HepG2 (cell line): ENCODE measurements around the gene SP5. TPM values are rescaled to one million over a fixed set of nuclear protein-coding genes. Genes with fewer than 3 reads are reported as not detected.

Experiments used
- CEBPB ChIP-seq: IDR thresholded peaks from 2 replicates; pipeline ENCODE4 v1.6.1; 2011; ENCODE audit warnings: low read depth, low read length, improper control_type of control experiment, borderline replicate concordance
- CEBPG ChIP-seq: IDR thresholded peaks from 2 replicates; pipeline ENCODE4 v1.6.1; 2016
- HMGA1 ChIP-seq: sonication (generic); formaldehyde crosslinking; conservative IDR thresholded peaks from 2 replicates; pipeline ENCODE4 v1.4.0; 2020; ENCODE audit warnings: missing genetic modification reagents
- NFYB ChIP-seq: sonication (generic); formaldehyde crosslinking; IDR thresholded peaks from 2 replicates; pipeline ENCODE4 v1.4.0; 2020; ENCODE audit warnings: missing genetic modification reagents
- RAD21 ChIP-seq: fragments of 450-650 bp; formaldehyde crosslinking; IDR thresholded peaks from 2 replicates; pipeline ENCODE4 v1.5.0; 2020; ENCODE audit warnings: mild to moderate bottlenecking
- SMC3 ChIP-seq: IDR thresholded peaks from 2 replicates; pipeline ENCODE4 v1.6.1; 2011; ENCODE audit warnings: low read length, improper control_type of control experiment
- SNRNP70 ChIP-seq: fragments of 200-400 bp; formaldehyde crosslinking; IDR thresholded peaks from 2 replicates; pipeline ENCODE4 v1.6.1; 2017; ENCODE audit warnings: mild to moderate bottlenecking, low read depth, low read length, moderate library complexity
- SYNCRIP ChIP-seq: fragments of 200-400 bp; formaldehyde crosslinking; IDR thresholded peaks from 2 replicates; pipeline ENCODE4 v1.6.1; 2018; ENCODE audit warnings: mild to moderate bottlenecking, low read depth, low read length; ENCODE audit not compliant: insufficient read depth
- ZBTB3 ChIP-seq: sonication (generic); formaldehyde crosslinking; IDR thresholded peaks from 2 replicates; pipeline ENCODE4 v1.4.0; 2020; ENCODE audit warnings: low read depth, mild to moderate bottlenecking, moderate library complexity, missing genetic modification reagents, borderline replicate concordance
- ZKSCAN1 ChIP-seq: fragments of 150-350 bp; IDR thresholded peaks from 2 replicates; pipeline ENCODE4 v1.6.1; 2014; ENCODE audit warnings: low read length
- ZNF598 ChIP-seq: sonication (generic); formaldehyde crosslinking; IDR thresholded peaks from 2 replicates; pipeline ENCODE4 v1.5.1; 2020; ENCODE audit warnings: mild to moderate bottlenecking, missing genetic modification reagents, borderline replicate concordance
- ZNF614 ChIP-seq: IDR thresholded peaks from 2 replicates; pipeline ENCODE4 v1.6.1; 2018; ENCODE audit warnings: missing biosample characterization, missing genetic modification reagents, inconsistent platforms, borderline replicate concordance
- ZNF616 ChIP-seq: sonication (generic); formaldehyde crosslinking; IDR thresholded peaks from 2 replicates; pipeline ENCODE4 v1.5.0; 2020; ENCODE audit warnings: low read depth, mild to moderate bottlenecking, missing genetic modification reagents
- ZNF792 ChIP-seq: IDR thresholded peaks from 2 replicates; pipeline ENCODE4 v1.6.1; 2016
- ZNF879 ChIP-seq: sonication (generic); formaldehyde crosslinking; IDR thresholded peaks from 2 replicates; pipeline ENCODE4 v1.8.1; 2023; ENCODE audit warnings: missing genetic modification reagents
- polyA plus RNA-seq, 8 experiments: library from polyadenylated mRNA; depleted of rRNA in 3 of 8; stranded (reverse) in 7 of 8; unstranded in 1 of 8; fragments of >200 nt; fragmentation: Illumina TruSeq in 4 of 8; extraction: Trizol in 4 of 8; gene quantifications; 2 replicates each; pipeline versions ENCODE4 v1.2.1 to v1.2.3, GENCODE V29; 2011 to 2016; ENCODE audit warnings: low read depth in 4 of 8, missing spikeins in 1 of 8, mixed read lengths in 1 of 8; ENCODE audit not compliant: insufficient read depth in 1 of 8
- total RNA-seq, 5 experiments: library from RNA; depleted of rRNA; stranded (reverse); fragments of >200 nt; fragmentation: Illumina TruSeq; extraction: Trizol; gene quantifications; 2 replicates each; pipeline ENCODE4 v1.2.3, GENCODE V29; 2016; ENCODE audit warnings: low read depth in 1 of 5
- TF ChIP-seq, protein P1 (sequence below): sonication (generic); formaldehyde crosslinking; IDR thresholded peaks from 2 replicates; pipeline ENCODE4 v1.5.0; 2020; ENCODE audit warnings: missing genetic modification reagents
- TF ChIP-seq, protein P2 (sequence below): sonication (generic); formaldehyde crosslinking; conservative IDR thresholded peaks from 2 replicates; pipeline ENCODE4 v1.4.0; 2020; ENCODE audit warnings: missing genetic modification reagents
- TF ChIP-seq, protein P3 (sequence below): sonication (generic); formaldehyde crosslinking; IDR thresholded peaks from 2 replicates; pipeline ENCODE4 v1.5.1; 2020; ENCODE audit warnings: missing genetic modification reagents, mild to moderate bottlenecking, borderline replicate concordance
- TF ChIP-seq, protein P4 (sequence below): sonication (generic); formaldehyde crosslinking; IDR thresholded peaks from 2 replicates; pipeline ENCODE4 v1.4.0; 2020; ENCODE audit warnings: low read depth, mild to moderate bottlenecking, missing genetic modification reagents
- TF ChIP-seq, protein P5 (sequence below): sonication (generic); formaldehyde crosslinking; IDR thresholded peaks from 2 replicates; pipeline ENCODE4 v1.8.1; 2022; ENCODE audit warnings: low read depth, mild to moderate bottlenecking, missing genetic modification reagents

Gene SP5
- total and polyA plus RNA-seq, 2 of the 13 experiments (the other 11 are each of a cell fraction or from before 2014, with no cell fraction given) = 50.8 to 119 TPM

DNA sequence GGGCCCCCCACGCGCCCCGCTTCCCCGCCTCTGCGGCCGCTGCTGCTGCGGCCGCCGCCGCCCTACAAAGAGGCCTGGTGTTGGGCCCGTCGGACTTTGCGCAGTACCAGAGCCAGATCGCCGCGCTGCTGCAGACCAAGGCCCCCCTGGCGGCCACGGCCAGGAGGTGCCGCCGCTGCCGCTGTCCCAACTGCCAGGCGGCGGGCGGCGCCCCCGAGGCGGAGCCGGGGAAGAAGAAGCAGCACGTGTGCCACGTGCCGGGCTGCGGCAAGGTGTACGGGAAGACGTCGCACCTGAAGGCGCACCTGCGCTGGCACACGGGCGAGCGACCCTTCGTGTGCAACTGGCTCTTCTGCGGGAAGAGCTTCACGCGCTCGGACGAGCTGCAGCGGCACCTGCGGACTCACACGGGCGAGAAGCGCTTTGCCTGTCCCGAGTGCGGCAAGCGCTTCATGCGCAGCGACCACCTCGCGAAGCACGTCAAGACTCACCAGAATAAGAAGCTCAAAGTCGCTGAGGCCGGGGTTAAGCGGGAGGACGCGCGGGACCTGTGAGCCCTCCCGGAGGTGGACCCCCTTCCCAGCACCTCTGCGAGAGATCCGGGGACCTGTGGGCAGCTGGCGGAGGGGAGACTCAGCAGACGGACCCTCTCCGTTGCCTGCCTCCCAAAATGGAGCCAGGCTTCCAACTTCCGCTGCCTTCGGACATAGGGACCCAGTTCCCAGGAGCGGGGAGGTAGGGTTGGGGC lies 1.9 kb downstream of the SP5 start (continued):
- TF ChIP-seq, protein P1, sequence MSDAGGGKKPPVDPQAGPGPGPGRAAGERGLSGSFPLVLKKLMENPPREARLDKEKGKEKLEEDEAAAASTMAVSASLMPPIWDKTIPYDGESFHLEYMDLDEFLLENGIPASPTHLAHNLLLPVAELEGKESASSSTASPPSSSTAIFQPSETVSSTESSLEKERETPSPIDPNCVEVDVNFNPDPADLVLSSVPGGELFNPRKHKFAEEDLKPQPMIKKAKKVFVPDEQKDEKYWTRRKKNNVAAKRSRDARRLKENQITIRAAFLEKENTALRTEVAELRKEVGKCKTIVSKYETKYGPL (CRISPR knock-in tag) = 0 out of 2 replicates have a peak, but pooled peaks have one; percentile 17
- TF ChIP-seq CEBPB (no peak), NFYB (CRISPR knock-in tag) (no peak), ZNF614 (CRISPR knock-in tag) (no peak), ZNF792 (CRISPR knock-in tag) (peak; percentile 69), CEBPG (no peak; the same call in 1 of the 2 replicates), ZNF598 (CRISPR knock-in tag) (no peak), ZBTB3 (CRISPR knock-in tag) (peak; percentile 44; the same call in 1 of the 2 replicates), HMGA1 (CRISPR knock-in tag) (no peak), ZKSCAN1 (no peak), SNRNP70 (no peak), SYNCRIP (no peak), RAD21 (CRISPR knock-in tag) (peak; percentile 94), SMC3 (peak; percentile 44; the same call in 1 of the 2 replicates), ZNF616 (CRISPR knock-in tag) (peak; percentile 38; the same call in 1 of the 2 replicates), ZNF879 (peak; percentile 84)
- TF ChIP-seq, protein P2, sequence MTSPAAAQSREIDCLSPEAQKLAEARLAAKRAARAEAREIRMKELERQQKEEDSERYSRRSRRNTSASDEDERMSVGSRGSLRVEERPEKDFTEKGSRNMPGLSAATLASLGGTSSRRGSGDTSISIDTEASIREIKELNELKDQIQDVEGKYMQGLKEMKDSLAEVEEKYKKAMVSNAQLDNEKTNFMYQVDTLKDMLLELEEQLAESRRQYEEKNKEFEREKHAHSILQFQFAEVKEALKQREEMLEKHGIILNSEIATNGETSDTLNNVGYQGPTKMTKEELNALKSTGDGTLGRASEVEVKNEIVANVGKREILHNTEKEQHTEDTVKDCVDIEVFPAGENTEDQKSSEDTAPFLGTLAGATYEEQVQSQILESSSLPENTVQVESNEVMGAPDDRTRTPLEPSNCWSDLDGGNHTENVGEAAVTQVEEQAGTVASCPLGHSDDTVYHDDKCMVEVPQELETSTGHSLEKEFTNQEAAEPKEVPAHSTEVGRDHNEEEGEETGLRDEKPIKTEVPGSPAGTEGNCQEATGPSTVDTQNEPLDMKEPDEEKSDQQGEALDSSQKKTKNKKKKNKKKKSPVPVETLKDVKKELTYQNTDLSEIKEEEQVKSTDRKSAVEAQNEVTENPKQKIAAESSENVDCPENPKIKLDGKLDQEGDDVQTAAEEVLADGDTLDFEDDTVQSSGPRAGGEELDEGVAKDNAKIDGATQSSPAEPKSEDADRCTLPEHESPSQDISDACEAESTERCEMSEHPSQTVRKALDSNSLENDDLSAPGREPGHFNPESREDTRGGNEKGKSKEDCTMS (CRISPR knock-in tag) = no peak
- TF ChIP-seq, protein P3, sequence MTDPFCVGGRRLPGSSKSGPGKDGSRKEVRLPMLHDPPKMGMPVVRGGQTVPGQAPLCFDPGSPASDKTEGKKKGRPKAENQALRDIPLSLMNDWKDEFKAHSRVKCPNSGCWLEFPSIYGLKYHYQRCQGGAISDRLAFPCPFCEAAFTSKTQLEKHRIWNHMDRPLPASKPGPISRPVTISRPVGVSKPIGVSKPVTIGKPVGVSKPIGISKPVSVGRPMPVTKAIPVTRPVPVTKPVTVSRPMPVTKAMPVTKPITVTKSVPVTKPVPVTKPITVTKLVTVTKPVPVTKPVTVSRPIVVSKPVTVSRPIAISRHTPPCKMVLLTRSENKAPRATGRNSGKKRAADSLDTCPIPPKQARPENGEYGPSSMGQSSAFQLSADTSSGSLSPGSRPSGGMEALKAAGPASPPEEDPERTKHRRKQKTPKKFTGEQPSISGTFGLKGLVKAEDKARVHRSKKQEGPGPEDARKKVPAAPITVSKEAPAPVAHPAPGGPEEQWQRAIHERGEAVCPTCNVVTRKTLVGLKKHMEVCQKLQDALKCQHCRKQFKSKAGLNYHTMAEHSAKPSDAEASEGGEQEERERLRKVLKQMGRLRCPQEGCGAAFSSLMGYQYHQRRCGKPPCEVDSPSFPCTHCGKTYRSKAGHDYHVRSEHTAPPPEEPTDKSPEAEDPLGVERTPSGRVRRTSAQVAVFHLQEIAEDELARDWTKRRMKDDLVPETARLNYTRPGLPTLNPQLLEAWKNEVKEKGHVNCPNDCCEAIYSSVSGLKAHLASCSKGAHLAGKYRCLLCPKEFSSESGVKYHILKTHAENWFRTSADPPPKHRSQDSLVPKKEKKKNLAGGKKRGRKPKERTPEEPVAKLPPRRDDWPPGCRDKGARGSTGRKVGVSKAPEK = peak; percentile 85
- TF ChIP-seq, protein P4, sequence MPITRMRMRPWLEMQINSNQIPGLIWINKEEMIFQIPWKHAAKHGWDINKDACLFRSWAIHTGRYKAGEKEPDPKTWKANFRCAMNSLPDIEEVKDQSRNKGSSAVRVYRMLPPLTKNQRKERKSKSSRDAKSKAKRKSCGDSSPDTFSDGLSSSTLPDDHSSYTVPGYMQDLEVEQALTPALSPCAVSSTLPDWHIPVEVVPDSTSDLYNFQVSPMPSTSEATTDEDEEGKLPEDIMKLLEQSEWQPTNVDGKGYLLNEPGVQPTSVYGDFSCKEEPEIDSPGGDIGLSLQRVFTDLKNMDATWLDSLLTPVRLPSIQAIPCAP (CRISPR knock-in tag) = peak; percentile 87; the same call in 1 of the 2 replicates
- TF ChIP-seq, protein P5, sequence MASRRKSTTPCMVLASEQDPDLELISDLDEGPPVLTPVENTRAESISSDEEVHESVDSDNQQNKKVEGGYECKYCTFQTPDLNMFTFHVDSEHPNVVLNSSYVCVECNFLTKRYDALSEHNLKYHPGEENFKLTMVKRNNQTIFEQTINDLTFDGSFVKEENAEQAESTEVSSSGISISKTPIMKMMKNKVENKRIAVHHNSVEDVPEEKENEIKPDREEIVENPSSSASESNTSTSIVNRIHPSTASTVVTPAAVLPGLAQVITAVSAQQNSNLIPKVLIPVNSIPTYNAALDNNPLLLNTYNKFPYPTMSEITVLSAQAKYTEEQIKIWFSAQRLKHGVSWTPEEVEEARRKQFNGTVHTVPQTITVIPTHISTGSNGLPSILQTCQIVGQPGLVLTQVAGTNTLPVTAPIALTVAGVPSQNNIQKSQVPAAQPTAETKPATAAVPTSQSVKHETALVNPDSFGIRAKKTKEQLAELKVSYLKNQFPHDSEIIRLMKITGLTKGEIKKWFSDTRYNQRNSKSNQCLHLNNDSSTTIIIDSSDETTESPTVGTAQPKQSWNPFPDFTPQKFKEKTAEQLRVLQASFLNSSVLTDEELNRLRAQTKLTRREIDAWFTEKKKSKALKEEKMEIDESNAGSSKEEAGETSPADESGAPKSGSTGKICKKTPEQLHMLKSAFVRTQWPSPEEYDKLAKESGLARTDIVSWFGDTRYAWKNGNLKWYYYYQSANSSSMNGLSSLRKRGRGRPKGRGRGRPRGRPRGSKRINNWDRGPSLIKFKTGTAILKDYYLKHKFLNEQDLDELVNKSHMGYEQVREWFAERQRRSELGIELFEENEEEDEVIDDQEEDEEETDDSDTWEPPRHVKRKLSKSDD = no peak
